ENCODE data around the gene CR1. TPM values are rescaled to one million over a fixed set of nuclear protein-coding genes. Genes with fewer than 3 reads are reported as not detected.

CR1 gene
- total RNA-seq, 1 experiment from 2014 or later: not detected

- in situ Hi-C loops (cut with HindIII; ENCODE audit: low pct_unique_long_range_greater_than_20kb, low sequenced_read_pairs): no loop called here
- POLR2A ChIA-PET: no interaction called here
- CTCF ChIA-PET: no interaction called here
Measured at GRCh38 chr1:207504438-207504837, 8.5 kb downstream of the CR1 start.

GRCh38 chr1:207510444-207510843, 14.5 kb downstream of the CR1 start:
- TF ChIP-seq POLR2AphosphoS5 (IDR thresholded peaks at IDR 0.05; ENCODE audit: low read depth, low read length) (no peak), REST (IDR thresholded peaks at IDR 0.05; ENCODE audit: insufficient read depth in 1 of 2, low read depth in 2 of 2, low read length in 1 of 2) (no peak), CTCF (IDR thresholded peaks at IDR 0.05) (no peak), SIN3A (IDR thresholded peaks at IDR 0.05; ENCODE audit: borderline replicate concordance, insufficient read depth, low read depth, low read length) (no peak), TCF7L2 (IDR thresholded peaks at IDR 0.05; ENCODE audit: low read depth, low read length) (no peak)
- BruUV-seq (replicated peaks): no TSS peak
- H3K27ac ChIP-seq (ENCODE audit: low read length): no peak overlapping the region
- no peaks in the 10 kb centered on the region for H3K27me3 ChIP-seq (ENCODE audit: control insufficient read depth, insufficient read depth, low read length)
- ChIA-PET CTCF (no interaction called here), POLR2A (no interaction called here)
- H3K9me3 ChIP-seq (ENCODE audit: control insufficient read depth, insufficient read depth, low read depth, low read length): no peaks in the 10 kb centered on the region
- H3K36me3 ChIP-seq (ENCODE audit: control insufficient read depth, insufficient read depth, low read length): no peaks in the 10 kb centered on the region
- intact Hi-C loops (cut with micrococcal nuclease; ENCODE audit: unreplicated experiment): no loop called here
- no peaks in the 10 kb centered on the region for H3K4me1 ChIP-seq (ENCODE audit: control insufficient read depth, insufficient read depth, low read length)
- in situ Hi-C loops (cut with HindIII; ENCODE audit: low pct_unique_long_range_greater_than_20kb, low sequenced_read_pairs): no loop called here
- ATAC-seq (no peak), DNase-seq (ENCODE audit: low read depth, low spot score) (no peak)
- H3K4me3 ChIP-seq (ENCODE audit: low read depth in 2 of 2, low read length in 2 of 2): no peak overlapping the region

More at GRCh38 chr1:207504438-207504837, 8.5 kb downstream of the CR1 start:
- TF ChIP-seq REST (IDR thresholded peaks at IDR 0.05; ENCODE audit: insufficient read depth in 1 of 2, low read depth in 2 of 2, low read length in 1 of 2) (no peak), SIN3A (IDR thresholded peaks at IDR 0.05; ENCODE audit: borderline replicate concordance, insufficient read depth, low read depth, low read length) (no peak), TCF7L2 (IDR thresholded peaks at IDR 0.05; ENCODE audit: low read depth, low read length) (no peak), CTCF (IDR thresholded peaks at IDR 0.05) (no peak), POLR2AphosphoS5 (IDR thresholded peaks at IDR 0.05; ENCODE audit: low read depth, low read length) (no peak)
- Histone ChIP-seq H3K9me3 (ENCODE audit: control insufficient read depth, insufficient read depth, low read depth, low read length) (no peaks in the 10 kb centered on the region), H3K4me3 (ENCODE audit: low read depth in 2 of 2, low read length in 2 of 2) (no peak overlapping the region), H3K27ac (ENCODE audit: low read length) (no peak overlapping the region), H3K27me3 (ENCODE audit: control insufficient read depth, insufficient read depth, low read length) (peaks cover 20% of the 10 kb centered on the region), H3K36me3 (ENCODE audit: control insufficient read depth, insufficient read depth, low read length) (no peaks in the 10 kb centered on the region), H3K4me1 (ENCODE audit: control insufficient read depth, insufficient read depth, low read length) (no peaks in the 10 kb centered on the region)
- DNase-seq (ENCODE audit: low read depth, low spot score): no peak
- intact Hi-C loops (cut with micrococcal nuclease; ENCODE audit: unreplicated experiment): no loop called here
- ATAC-seq: no peak
- BruUV-seq (replicated peaks): no TSS peak
